ELF-1 (cell line): Measurements from ENCODE around the gene CHI3L2.

Source experiments
- DNase-seq: peaks from one replicate; pipeline ENCODE4 v3.0.0-alpha.2; 2016; ENCODE audit warnings: low read depth, low spot score

CHI3L2 gene

DNA sequence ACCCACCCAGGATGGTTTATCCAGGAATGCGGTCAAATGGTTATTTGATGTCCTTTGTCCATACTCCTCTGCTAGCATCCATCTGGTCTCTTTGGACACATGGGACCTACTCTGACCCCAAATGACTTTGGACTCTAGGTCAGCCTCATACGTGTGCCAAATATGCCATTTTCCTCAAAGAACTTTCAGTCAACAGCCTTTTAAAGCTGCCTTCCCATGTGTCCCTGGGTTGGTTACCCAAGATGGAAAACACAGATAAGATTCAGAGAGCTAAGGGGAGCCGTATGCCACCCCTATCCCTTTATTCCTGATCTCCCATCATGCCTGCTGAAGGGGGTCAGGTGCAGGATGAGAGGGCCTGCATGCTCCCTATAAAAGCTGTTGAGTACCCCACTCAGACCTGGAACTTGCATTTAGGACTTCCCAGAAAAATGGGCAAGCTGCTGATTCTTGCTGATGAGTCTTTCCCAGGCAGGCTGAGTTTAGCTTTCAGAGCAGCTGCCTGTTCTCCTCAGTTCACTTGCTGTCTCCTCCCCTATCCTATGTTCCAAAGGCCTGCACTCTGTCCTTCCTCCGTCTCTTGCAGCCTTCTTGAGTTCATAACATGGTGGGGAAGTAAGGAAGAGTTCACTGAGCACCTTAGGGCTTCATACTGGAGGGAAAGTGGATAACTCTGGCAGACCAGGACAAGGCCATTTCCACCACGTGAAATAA lies 19.8 kb downstream of the CHI3L2 start:
- no peak for DNase-seq

- DNase-seq, result peak; percentile 45
These were observed 22.4 kb downstream of the CHI3L2 start for GRCh38 chr1:111249960-111250359.

DNA sequence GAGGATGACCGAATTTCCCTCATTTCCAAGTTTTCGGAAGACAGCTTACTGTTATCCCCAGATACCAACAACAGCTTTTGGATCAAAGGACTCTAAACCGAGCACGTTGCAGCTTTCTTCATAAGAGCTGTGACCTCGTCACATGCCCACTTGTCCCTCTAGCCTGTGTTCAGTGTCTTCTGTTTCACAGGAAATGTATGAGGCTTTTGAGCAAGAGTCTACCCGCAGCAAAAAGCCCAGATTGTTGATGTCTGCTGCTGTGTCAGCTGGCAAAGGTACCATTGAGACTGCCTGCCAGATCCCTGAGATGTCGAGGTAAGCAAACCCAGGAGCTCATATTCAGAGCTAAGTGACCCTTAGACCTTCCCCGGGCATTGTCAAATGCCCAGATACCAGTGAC lies 24.1 kb downstream of the CHI3L2 start:
- DNase-seq, result no peak

DNA sequence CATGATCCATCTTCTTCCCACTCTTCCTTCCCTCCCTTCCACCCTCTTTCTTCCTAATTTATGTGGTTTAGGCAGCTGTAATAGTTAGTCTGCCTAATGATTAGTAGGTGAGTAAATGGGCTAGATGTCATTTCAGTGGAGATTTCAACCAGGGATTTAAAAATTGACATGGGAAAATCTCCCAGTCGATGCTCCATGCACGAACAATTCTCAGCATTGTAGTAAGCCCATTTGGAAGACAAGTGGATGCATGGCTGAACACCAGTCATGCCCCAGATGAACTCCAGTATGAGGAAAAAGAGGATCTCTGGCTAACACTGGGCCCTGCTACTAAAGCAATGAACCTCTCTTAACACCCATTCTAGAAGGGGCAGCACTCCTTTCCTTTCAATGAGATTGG lies 25.3 kb downstream of the CHI3L2 start:
- no peak for DNase-seq

DNA sequence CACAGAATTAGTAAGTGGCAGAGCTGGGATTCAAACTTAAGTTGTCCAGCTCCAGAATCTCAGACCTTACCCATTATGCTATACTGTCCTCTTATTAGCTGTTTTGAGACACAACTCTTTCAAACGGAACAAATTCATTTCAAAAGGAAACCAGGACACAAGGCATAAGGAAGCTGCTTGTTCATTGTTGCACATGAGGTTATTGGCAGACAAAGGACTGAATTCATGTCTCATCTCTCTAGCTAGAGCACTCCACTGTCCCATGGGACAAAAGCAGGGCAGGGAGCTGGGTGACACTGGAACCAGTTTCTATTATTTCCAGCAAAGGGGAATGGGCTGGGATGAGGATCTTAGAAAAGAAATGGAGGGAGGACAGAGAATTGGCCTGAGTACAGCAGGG lies 26.4 kb downstream of the CHI3L2 start:
- no peak for DNase-seq

GRCh38 chr1:111256988-111257658 lies 29.6 kb downstream of the CHI3L2 start:
- DNase-seq, result no peak

GRCh38 chr1:111267801-111268508 lies 40.4 kb downstream of the CHI3L2 start:
- no peak for DNase-seq

GRCh38 chr1:111269825-111270406 lies 42.4 kb downstream of the CHI3L2 start:
- DNase-seq, result no peak

DNA sequence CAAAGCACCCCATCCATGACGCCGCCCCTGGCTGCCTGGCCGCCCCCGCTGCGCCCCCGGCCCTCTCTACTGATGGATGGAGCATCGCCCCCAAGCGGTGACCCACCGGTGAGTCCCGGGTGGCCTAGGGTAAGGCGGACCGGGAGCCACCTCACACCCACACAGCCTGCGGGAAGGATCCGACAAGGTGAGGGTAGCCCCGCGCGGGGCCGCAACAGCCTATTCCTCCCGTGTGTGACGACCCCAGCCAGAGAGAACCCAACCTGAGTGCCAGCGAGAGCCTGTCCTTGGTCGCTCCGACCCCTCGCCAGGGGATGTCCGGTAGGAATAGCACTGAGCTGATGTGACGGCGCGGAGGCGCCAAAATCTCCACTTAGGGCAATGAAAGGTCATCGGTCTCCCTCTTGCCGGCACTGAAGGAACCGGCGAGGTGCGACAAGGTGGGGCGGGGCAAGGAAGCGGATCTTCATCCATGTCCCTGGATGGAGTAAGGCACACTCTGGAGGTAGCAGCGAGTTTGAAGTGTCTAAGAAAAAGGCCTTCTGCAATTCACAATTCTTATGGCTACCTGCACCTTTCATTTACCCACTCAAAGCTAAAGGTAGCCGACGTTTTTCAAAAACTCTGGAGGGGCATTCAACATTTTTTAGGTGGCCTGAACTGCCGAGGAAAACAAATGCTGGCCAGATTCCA lies 43.4 kb downstream of the CHI3L2 start:
- DNase-seq, result no peak

GRCh38 chr1:111271464-111271801 lies 43.9 kb downstream of the CHI3L2 start:
- DNase-seq, result peak; percentile 19

DNA sequence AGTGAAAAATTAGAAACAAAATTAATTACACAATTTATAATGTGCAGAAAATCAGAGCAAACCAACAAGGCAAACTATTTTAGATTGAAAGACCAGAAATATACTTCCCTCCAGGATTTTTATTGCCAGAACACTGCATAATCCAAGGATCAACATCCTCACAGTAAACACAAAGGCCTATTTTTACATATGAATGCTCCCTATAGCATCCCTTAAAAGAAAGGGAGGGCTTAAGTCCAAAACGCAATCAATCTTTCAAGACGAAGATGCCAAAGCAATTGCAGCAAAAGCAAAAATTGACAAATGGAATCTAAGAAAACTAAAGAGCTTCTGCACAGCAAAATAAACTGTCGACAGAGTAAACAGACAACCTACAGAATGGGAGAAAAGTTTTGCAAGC lies 44.6 kb downstream of the CHI3L2 start:
- no peak for DNase-seq

- DNase-seq, result no peak
These were observed 47.1 kb downstream of the CHI3L2 start for GRCh38 chr1:111274653-111275052.

DNA sequence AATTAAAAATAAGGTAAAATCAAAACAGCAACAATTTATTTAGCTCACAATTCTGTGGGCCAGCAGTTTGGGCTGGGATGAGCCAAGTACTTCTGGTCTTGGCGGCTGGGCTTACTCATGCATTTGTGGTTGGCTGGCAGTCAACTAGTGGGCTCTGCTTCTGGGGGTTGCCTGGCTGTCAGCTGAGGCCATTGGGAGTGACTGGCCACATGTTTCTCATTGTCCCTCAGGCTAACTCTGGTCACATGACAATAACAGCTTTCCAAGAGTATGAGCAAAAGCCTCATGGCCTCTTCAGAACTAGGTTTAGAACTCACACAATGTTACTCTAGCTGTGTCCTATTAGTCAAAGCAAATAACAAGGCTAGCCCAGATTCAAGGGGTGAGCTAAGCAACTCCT lies 47.6 kb downstream of the CHI3L2 start:
- DNase-seq, result peak; percentile 14

DNA sequence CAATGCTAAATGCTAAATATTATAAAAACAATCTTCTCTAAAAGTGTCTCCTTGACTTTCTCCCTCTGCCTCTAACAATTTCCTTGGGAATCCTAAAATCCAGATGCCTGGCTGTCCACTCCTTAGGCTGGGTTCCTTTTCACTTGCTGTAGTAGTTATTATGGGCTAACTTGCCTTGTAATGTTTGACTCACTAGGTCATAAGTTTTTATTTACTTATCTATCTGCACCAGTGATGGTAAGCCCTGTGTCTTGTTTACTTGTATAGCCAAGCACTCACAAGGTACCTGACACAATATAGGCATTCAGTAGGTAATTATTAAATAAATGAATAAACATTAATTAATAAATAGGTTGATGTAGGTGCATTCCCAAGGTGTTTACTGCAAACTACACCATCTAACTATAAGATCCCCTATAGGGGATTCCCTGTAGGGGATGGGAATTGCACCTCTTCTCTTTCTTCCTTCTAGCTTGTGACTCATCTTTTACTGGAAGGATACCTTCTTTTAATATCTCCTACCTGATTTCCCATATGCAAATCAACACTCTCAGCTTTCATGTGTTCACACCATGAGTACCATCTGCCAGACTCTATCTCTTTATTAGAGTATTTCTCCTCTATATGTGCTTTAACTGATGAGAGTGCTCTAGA lies 48.4 kb downstream of the CHI3L2 start:
- DNase-seq, result no peak

DNA sequence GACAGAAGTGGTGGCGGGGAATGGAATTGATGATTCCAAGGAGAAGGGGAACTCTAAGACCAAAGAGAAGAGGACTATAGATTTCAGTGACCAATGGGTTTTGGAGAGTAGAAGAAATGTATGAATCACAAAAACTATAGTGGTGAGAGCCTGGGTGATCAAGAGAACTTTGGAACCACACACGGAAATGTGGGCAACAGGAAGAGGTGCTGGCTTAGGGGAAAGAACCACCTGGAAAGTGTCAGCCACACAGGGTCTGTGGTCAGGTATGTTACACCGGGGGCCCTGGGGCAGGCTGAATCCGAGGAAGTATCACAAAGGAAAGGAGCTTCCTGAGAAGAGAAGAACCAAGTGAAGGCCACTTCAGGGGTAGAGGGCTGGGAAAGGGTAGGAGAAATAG lies 51.6 kb downstream of the CHI3L2 start:
- DNase-seq, result no peak

DNA sequence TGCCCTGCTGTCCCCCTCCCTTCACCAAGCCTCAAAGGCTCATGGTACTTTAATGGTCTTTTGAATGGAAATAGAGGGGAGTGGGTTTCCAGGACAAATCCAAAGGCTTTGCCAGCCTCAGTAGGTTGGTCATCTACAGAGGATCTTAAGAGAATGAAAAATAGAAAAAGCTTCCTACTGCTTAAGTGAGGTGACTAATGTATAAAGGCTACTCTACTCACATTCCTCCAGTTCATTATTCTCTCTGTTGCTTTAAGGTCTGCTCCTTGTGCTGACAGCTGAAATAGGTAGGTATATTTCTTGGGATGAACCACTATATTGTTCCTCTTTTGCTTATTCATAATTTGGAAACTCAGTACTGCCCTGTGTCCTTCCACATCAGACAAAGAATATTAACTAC lies 52.8 kb downstream of the CHI3L2 start:
- DNase-seq, result no peak

- DNase-seq, result no peak
These were observed 53.9 kb downstream of the CHI3L2 start for GRCh38 chr1:111281411-111281810.

DNA sequence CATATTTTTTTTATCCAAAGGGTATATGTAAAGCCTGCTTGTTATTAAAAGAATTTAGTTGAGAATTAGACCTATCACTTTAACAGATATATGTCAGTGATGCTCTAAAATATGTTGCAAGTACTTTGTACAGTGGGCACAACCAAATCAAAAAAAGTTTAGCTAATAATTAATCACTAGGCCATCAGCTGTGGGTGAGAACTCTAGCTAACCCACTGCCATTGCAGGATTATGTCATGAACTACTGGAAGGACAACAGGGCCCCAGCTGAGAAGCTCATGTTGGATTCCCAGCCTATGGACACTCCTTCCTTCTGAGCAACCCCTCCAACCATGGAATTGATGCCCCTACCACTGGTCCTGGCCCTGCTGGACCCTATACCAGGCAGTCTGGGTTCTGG lies 56.3 kb downstream of the CHI3L2 start:
- no peak for DNase-seq

DNA sequence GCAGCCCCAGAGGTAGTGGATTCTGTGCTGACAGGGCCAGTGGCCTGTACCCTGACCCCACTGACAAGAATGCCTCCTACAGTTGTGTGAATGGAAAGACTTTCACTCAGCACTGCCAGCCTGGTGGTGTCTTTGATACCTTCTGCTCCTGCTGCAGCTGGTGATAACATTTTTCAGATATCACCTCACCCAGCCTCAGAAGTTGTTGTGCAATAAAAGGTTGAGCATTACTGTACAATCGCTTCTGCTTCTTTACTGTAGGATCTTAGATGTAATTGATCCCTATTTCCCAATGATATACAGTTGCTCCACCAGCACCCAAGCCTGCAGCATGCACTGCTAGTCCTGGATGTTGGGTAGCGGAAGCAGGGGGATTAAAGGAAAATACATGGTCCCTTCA lies 58.4 kb downstream of the CHI3L2 start:
- no peak for DNase-seq

- DNase-seq, result no peak
These were observed 59.4 kb downstream of the CHI3L2 start for GRCh38 chr1:111286912-111287311.

DNA sequence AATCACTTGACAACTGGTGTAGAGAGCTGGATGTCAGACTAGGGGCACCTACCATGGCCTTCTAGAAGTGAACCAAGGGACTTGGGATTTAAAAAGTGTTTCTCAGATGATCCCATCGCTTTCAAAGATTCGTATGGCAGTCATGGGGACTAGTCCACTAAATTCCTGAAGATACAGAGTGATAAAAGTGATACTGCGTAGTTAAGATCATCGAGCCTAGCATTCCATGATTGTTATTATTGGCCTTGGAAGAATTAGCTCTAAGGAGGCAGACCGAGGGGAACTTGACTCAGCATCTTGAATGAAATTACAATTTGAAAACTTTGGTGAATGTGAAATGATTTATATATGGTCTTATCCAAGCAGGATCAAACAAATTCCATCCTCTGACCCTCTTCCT lies 61.9 kb downstream of the CHI3L2 start:
- DNase-seq, result no peak

GRCh38 chr1:111290104-111290503 lies 62.6 kb downstream of the CHI3L2 start:
- no peak for DNase-seq
